ENCODE results near the gene KRT36.

DNA sequence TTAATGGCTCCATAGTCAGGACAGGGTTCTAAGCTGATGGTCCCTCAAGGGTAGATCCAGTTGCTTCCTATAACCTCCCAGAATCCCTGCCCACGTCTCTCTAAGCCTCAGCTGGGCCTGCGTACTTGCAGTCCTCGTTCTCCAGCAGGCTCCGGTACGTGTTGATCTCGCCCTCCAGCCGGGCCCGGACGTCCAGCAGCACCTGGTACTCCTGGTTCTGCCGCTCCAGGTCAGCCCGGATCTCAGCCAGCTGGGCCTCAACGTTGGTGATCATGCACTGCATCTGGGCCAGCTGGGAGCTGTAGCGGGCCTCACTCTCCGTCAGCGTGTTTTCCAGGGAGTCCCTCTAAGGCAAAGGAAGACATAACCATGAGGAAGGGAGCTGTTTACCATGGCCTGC is 27.0 kb downstream of the KRT36 start:
- TF ChIP-seq EP300 (IDR thresholded peaks at IDR 0.05) (no peak), POLR2A (IDR thresholded peaks at IDR 0.05) (no peak)

Measured in stomach (tissue), 4 donors.